Stimulated activated naive B cell treated with anti-CD40 and anti-IgM and Interleukin-4, amounts not matched to agents 10 μg/mL and 1 μg/mL and 100 μg/mL, for 72 hours (primary cell): ENCODE data around the gene TMEM218.
A peak's percentile ranks its signal among the peaks of the same experiment; 100 is the strongest.

Experiments used
- ATAC-seq, 2 donors: fragments of 150-1000 bp; cut with Tn5 transposase; replicated peaks; 2 replicates each; pipeline ENCODE4 v1.10.0; 2021; ENCODE audit warnings: moderate library complexity in 1 of 2
- DNase-seq: peaks from one replicate; pipeline ENCODE4 v3.0.0; 2021
- H3K27ac Mint-ChIP-seq: one replicate; pipeline ENCODE4 v1.8.0; 2022; ENCODE audit warnings: mild to moderate bottlenecking, mixed read lengths
- H3K27me3 Mint-ChIP-seq, 2 donors: one replicate each; pipeline ENCODE4 v1.8.0; 2022; ENCODE audit warnings: mixed read lengths in 2 of 2
- H3K36me3 Mint-ChIP-seq, 2 donors: one replicate each; pipeline ENCODE4 v1.8.0; 2022; ENCODE audit warnings: mixed read lengths in 2 of 2, mild to moderate bottlenecking in 1 of 2
- H3K4me1 Mint-ChIP-seq, 2 donors: one replicate each; pipeline ENCODE4 v1.8.0; 2022; ENCODE audit warnings: mixed read lengths in 2 of 2, mild to moderate bottlenecking in 1 of 2
- H3K4me3 Mint-ChIP-seq, 2 donors: one replicate each; pipeline ENCODE4 v1.8.0; 2022; ENCODE audit warnings: mild to moderate bottlenecking in 2 of 2, mixed read lengths in 2 of 2, moderate library complexity in 1 of 2
- H3K9me3 Mint-ChIP-seq, 2 donors: one replicate each; pipeline ENCODE4 v1.8.0; 2022; ENCODE audit warnings: mixed read lengths in 2 of 2, mild to moderate bottlenecking in 1 of 2

TMEM218 gene

GRCh38 chr11:125079878-125080530 lies 31.4 kb downstream of the TMEM218 start:
- H3K4me3 Mint-ChIP-seq = no peak overlapping the region
- ATAC-seq = no peak
- no peak overlapping the region for H3K27ac Mint-ChIP-seq
- no peaks in the 10 kb centered on the region for H3K9me3 Mint-ChIP-seq
- peaks cover 6 to 17% of the 10 kb centered on the region in 2 donors for H3K27me3 Mint-ChIP-seq
- H3K4me1 Mint-ChIP-seq = peaks cover 0 to 1% of the 10 kb centered on the region in 2 donors
- H3K36me3 Mint-ChIP-seq = peaks cover 4 to 18% of the 10 kb centered on the region in 2 donors
- DNase-seq = no peak

- Mint-ChIP-seq H3K27ac (no peak overlapping the region), H3K4me3 (no peak overlapping the region), H3K4me1 (peaks cover 1 to 2% of the 10 kb centered on the region in 2 donors), H3K9me3 (no peaks in the 10 kb centered on the region), H3K27me3 (peaks cover 6 to 17% of the 10 kb centered on the region in 2 donors), H3K36me3 (peaks cover 4 to 14% of the 10 kb centered on the region in 2 donors)
- ATAC-seq (no peak), DNase-seq (no peak)
Measured at GRCh38 chr11:125079151-125079877, 32.1 kb downstream of the TMEM218 start.

GRCh38 chr11:125078516-125079140 lies 32.8 kb downstream of the TMEM218 start:
- no peak overlapping the region for H3K4me3 Mint-ChIP-seq
- ATAC-seq (no peak), DNase-seq (no peak)
- H3K36me3 Mint-ChIP-seq = peaks cover 2 to 16% of the 10 kb centered on the region in 2 donors
- H3K27ac Mint-ChIP-seq = peak overlapping the region; percentile 20
- peaks cover 6 to 17% of the 10 kb centered on the region in 2 donors for H3K27me3 Mint-ChIP-seq
- peaks cover 8 to 9% of the 10 kb centered on the region in 2 donors for H3K4me1 Mint-ChIP-seq
- no peaks in the 10 kb centered on the region for H3K9me3 Mint-ChIP-seq

- H3K27ac Mint-ChIP-seq = no peak overlapping the region
- H3K9me3 Mint-ChIP-seq = no peaks in the 10 kb centered on the region
- H3K4me3 Mint-ChIP-seq = no peak overlapping the region
- DNase-seq = no peak
- ATAC-seq = no peak
- peaks cover 2 to 12% of the 10 kb centered on the region in 2 donors for H3K36me3 Mint-ChIP-seq
- peaks cover 9 to 10% of the 10 kb centered on the region in 2 donors for H3K4me1 Mint-ChIP-seq
- peaks cover 6 to 17% of the 10 kb centered on the region in 2 donors for H3K27me3 Mint-ChIP-seq
Measured at GRCh38 chr11:125078016-125078415, 33.4 kb downstream of the TMEM218 start.

- H3K36me3 Mint-ChIP-seq = peaks cover 2 to 7% of the 10 kb centered on the region in 2 donors
- peaks cover 6 to 10% of the 10 kb centered on the region in 2 donors for H3K27me3 Mint-ChIP-seq
- H3K9me3 Mint-ChIP-seq = no peaks in the 10 kb centered on the region
- ATAC-seq = no peak
- H3K27ac Mint-ChIP-seq = no peak overlapping the region
- DNase-seq = no peak
- peaks cover 21 to 25% of the 10 kb centered on the region in 2 donors for H3K4me1 Mint-ChIP-seq
- H3K4me3 Mint-ChIP-seq = no peak overlapping the region
Measured at GRCh38 chr11:125076378-125076945, 35.0 kb downstream of the TMEM218 start.

GRCh38 chr11:125075900-125076317 lies 35.5 kb downstream of the TMEM218 start:
- no peak for DNase-seq
- peaks cover 2 to 7% of the 10 kb centered on the region in 2 donors for H3K36me3 Mint-ChIP-seq
- H3K4me3 Mint-ChIP-seq = no peak overlapping the region
- H3K27me3 Mint-ChIP-seq = peaks cover 6 to 10% of the 10 kb centered on the region in 2 donors
- H3K4me1 Mint-ChIP-seq = peaks cover 27 to 31% of the 10 kb centered on the region in 2 donors
- H3K9me3 Mint-ChIP-seq = no peaks in the 10 kb centered on the region
- H3K27ac Mint-ChIP-seq = no peak overlapping the region
- ATAC-seq = no peak

GRCh38 chr11:125075242-125075625 lies 36.2 kb downstream of the TMEM218 start:
- H3K4me3 Mint-ChIP-seq = no peak overlapping the region
- peaks cover 6 to 10% of the 10 kb centered on the region in 2 donors for H3K27me3 Mint-ChIP-seq
- DNase-seq (no peak), ATAC-seq (no peak)
- no peaks in the 10 kb centered on the region for H3K9me3 Mint-ChIP-seq
- H3K27ac Mint-ChIP-seq = no peak overlapping the region
- H3K36me3 Mint-ChIP-seq = peaks cover 2 to 7% of the 10 kb centered on the region in 2 donors
- peaks cover 34 to 38% of the 10 kb centered on the region in 2 donors for H3K4me1 Mint-ChIP-seq

- no peak for ATAC-seq
- no peak overlapping the region for H3K27ac Mint-ChIP-seq
- no peaks in the 10 kb centered on the region for H3K9me3 Mint-ChIP-seq
- no peak overlapping the region for H3K4me3 Mint-ChIP-seq
- DNase-seq = no peak
- peaks cover 2 to 7% of the 10 kb centered on the region in 2 donors for H3K36me3 Mint-ChIP-seq
- peaks cover 39 to 43% of the 10 kb centered on the region in 2 donors for H3K4me1 Mint-ChIP-seq
- H3K27me3 Mint-ChIP-seq = peaks cover 6 to 14% of the 10 kb centered on the region in 2 donors
Measured at GRCh38 chr11:125074511-125075241, 36.8 kb downstream of the TMEM218 start.

GRCh38 chr11:125073616-125074483 lies 37.6 kb downstream of the TMEM218 start:
- H3K27me3 Mint-ChIP-seq = peaks cover 6 to 21% of the 10 kb centered on the region in 2 donors
- H3K9me3 Mint-ChIP-seq = no peaks in the 10 kb centered on the region
- H3K36me3 Mint-ChIP-seq = peaks cover 2 to 7% of the 10 kb centered on the region in 2 donors
- ATAC-seq (no peak), DNase-seq (no peak)
- H3K27ac Mint-ChIP-seq = peak overlapping the region; percentile 47
- no peak overlapping the region for H3K4me3 Mint-ChIP-seq
- peaks cover 46 to 50% of the 10 kb centered on the region in 2 donors for H3K4me1 Mint-ChIP-seq

- Mint-ChIP-seq H3K27me3 (peaks cover 3 to 20% of the 10 kb centered on the region in 2 donors), H3K9me3 (no peaks in the 10 kb centered on the region), H3K4me3 (peak overlapping the region in 1 of 2 donors; percentile 20), H3K27ac (peak overlapping the region; percentile 95), H3K36me3 (peaks cover 2 to 10% of the 10 kb centered on the region in 2 donors), H3K4me1 (peaks cover 48 to 54% of the 10 kb centered on the region in 2 donors)
- ATAC-seq (no peak), DNase-seq (no peak)
Measured at GRCh38 chr11:125072961-125073590, 38.4 kb downstream of the TMEM218 start.

GRCh38 chr11:125072218-125072960 lies 39.0 kb downstream of the TMEM218 start:
- no peaks in the 10 kb centered on the region for H3K9me3 Mint-ChIP-seq
- peaks cover 48 to 54% of the 10 kb centered on the region in 2 donors for H3K4me1 Mint-ChIP-seq
- ATAC-seq (peak; percentile 84 to 86), DNase-seq (peak; percentile 76)
- H3K27ac Mint-ChIP-seq = peak overlapping the region; percentile 95
- H3K4me3 Mint-ChIP-seq = peak overlapping the region; percentile 8 to 20
- peaks cover 0 to 16% of the 10 kb centered on the region in 2 donors for H3K27me3 Mint-ChIP-seq
- peaks cover 2 to 10% of the 10 kb centered on the region in 2 donors for H3K36me3 Mint-ChIP-seq

GRCh38 chr11:125071846-125072217 lies 39.6 kb downstream of the TMEM218 start:
- Mint-ChIP-seq H3K4me3 (peak overlapping the region in 1 of 2 donors; percentile 8), H3K27ac (peak overlapping the region; percentile 95)

More at GRCh38 chr11:125071846-125072217, 39.6 kb downstream of the TMEM218 start:
- DNase-seq (no peak), ATAC-seq (no peak)
- Mint-ChIP-seq H3K36me3 (peaks cover 2 to 10% of the 10 kb centered on the region in 2 donors), H3K27me3 (peaks cover 0 to 16% of the 10 kb centered on the region in 2 donors), H3K9me3 (no peaks in the 10 kb centered on the region), H3K4me1 (peaks cover 48 to 54% of the 10 kb centered on the region in 2 donors)
